ENCODE data around the gene BCAS2.

- TF ChIP-seq CTCF (IDR thresholded peaks at IDR 0.05) (no peak), POLR2A (IDR thresholded peaks at IDR 0.05) (no peak)
These were observed 3.8 kb upstream of the BCAS2 start for GRCh38 chr1:114585231-114585630.
